ENCODE data around the gene AMN1.

GRCh38 chr12:31772186-31772585 is 43.4 kb upstream of the AMN1 start:
- TF ChIP-seq HMGA2 (CRISPR knock-in tag; IDR thresholded peaks at IDR 0.05) (no peak), MYBL2 (CRISPR knock-in tag; IDR thresholded peaks at IDR 0.05) (no peak), SMAD4 (CRISPR knock-in tag; IDR thresholded peaks at IDR 0.05) (no peak), E2F4 (CRISPR knock-in tag; IDR thresholded peaks at IDR 0.05; ENCODE audit: borderline replicate concordance, low read depth) (no peak), CTCF (IDR thresholded peaks at IDR 0.05) (no peak), PREB (CRISPR knock-in tag; IDR thresholded peaks at IDR 0.05; ENCODE audit: borderline replicate concordance) (no peak), USF2 (CRISPR knock-in tag; IDR thresholded peaks at IDR 0.05) (no peak), SP1 (CRISPR knock-in tag; conservative IDR thresholded peaks at IDR 0.05) (no peak), ZNF121 (CRISPR knock-in tag; IDR thresholded peaks at IDR 0.05) (no peak), ZNF396 (CRISPR knock-in tag; IDR thresholded peaks at IDR 0.05; ENCODE audit: borderline replicate concordance) (no peak), MAX (CRISPR knock-in tag; IDR thresholded peaks at IDR 0.05) (no peak), ZNF416 (CRISPR knock-in tag; IDR thresholded peaks at IDR 0.05) (no peak), AFF4 (CRISPR knock-in tag; IDR thresholded peaks at IDR 0.05; ENCODE audit: borderline replicate concordance) (no peak), PRDM15 (CRISPR knock-in tag; IDR thresholded peaks at IDR 0.05) (no peak)
